ENCODE data around the gene FAM98C.

GRCh38 chr19:38424272-38424671, 21.4 kb downstream of the FAM98C start:
- TF ChIP-seq CTCF (IDR thresholded peaks at IDR 0.05) (no peak), POLR2A (IDR thresholded peaks at IDR 0.05) (no peak)

All from thyroid gland (tissue), 4 donors.